ENCODE results near the gene BBS5.
"Not testable (repeated sequence)": the region's sequence is repeated elsewhere in the genome, so short reads cannot be mapped to it uniquely, and the experiment has no call there.

Gene BBS5

DNA sequence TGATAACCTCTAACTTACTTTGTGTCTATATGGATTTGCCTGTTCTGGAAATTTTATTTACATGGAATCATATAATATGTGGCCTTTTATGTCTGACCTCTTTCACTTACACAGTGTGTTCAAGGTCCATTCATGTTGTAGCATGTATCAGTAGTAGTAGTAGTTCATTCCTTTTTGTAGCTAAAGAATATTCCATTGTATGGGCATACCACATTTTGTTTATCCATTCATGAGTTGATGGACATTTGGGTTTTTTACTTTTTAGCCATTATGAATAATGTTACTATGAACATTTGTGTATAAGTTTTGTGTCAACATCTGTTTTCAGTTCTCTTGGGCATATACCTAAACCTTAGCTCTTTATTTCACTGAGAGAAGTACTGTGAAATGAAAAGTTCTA lies 11.5 kb downstream of the BBS5 start:
- no peak for DNase-seq

DNA sequence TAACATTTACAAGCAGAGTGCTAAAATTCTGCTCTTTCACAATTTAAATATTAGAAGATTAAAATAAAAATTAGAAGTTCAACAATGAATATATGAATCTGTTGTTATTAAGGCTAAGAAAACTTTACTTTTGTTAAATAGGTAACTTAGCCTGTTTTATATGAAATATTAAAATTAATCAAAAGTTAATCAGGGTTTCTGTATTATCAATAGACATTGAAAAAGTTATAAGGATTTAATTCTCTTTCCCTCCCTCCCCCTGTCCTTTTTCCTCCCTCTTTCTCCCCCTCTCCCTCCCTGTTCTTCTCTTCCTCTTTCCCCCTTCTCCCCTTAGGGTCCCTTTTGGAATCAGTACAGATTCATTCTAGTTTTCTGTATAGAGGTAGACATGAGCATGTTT lies 12.1 kb downstream of the BBS5 start:
- no peak for DNase-seq

GRCh38 chr2:169493360-169493759 lies 14.1 kb downstream of the BBS5 start:
- DNase-seq = no peak

- no peak for DNase-seq
Observed at GRCh38 chr2:169495310-169495928, 16.1 kb downstream of the BBS5 start.

DNA sequence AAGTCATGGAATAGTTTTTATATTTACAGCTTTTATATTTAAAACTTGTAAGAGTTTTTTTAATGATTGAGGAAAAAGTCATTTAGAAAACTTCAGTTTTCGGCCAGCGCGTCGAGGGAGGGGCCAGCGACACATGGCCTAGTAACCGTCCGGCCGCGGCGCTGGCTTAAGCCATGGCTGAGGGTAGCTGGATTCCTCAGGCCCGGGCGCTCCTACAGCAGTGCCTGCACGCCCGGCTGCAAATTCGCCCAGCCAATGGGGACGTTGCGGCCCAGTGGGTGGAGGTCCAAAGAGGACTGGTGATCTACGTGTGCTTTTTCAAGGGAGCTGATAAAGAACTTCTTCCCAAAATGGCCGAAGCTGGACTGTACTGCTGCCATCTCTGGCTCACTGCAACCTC lies 25.4 kb downstream of the BBS5 start:
- no peak for DNase-seq

- peak; percentile 38 for DNase-seq
Observed at GRCh38 chr2:169507698-169508097, 28.4 kb downstream of the BBS5 start.

DNA sequence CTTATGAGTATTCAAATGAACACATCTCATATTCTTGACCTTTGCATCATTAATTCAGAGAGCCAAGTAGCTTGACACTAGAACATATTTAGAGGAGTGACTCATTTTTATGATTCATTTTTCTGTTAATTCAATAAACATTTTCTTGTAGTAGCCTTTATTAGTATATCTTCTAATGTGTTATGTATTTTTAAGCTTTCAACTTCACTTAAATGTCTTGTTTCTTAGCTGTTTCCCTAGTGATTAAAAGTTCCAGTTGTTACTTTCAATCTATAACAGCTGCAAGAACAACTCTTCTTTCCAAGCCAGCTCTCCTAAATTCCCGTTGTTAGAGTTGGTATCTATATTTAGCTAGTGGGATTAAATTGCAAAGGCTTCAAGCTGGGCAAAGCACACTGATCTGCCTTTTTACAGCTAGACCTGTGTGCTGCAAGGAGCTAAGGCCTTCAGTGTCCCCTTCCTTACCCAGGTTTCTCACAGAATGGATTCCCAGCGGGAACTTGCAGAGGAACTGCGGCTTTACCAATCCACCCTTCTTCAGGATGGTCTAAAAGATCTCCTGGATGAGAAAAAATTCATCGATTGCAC lies 30.1 kb downstream of the BBS5 start, which contains the start of gene KLHL41:
Gene KLHL41, plus strand, starts transcription at position 405 of the 588 bp plus-strand sequence. Its CDS starts 77 bp downstream, at position 482.
- DNase-seq = no peak

- DNase-seq = peak; percentile 33
Observed at GRCh38 chr2:169509955-169510354, 30.7 kb downstream of the BBS5 start.

GRCh38 chr2:169510496-169510895 lies 31.2 kb downstream of the BBS5 start:
- no peak for DNase-seq

DNA sequence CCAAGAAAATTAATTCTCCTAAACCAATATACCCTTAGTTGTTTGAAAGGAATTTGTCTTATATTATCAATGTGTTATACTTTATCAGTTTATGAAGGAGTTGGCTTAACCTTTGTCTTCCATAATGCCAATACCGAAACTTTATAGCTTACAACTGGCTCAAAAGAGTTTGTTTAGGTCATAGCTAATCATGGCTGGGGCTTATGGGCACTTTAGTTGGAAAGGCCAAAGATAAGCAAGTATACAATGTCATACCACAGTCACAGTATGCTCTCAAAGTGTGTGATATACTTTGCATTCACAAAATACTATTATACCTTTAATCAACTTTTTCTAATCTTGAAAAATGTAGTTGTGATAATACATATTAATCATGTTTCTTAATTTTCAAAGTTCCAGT lies 32.5 kb downstream of the BBS5 start:
- no peak for DNase-seq

- DNase-seq = no peak
Observed at GRCh38 chr2:169512525-169512924, 33.2 kb downstream of the BBS5 start.

DNA sequence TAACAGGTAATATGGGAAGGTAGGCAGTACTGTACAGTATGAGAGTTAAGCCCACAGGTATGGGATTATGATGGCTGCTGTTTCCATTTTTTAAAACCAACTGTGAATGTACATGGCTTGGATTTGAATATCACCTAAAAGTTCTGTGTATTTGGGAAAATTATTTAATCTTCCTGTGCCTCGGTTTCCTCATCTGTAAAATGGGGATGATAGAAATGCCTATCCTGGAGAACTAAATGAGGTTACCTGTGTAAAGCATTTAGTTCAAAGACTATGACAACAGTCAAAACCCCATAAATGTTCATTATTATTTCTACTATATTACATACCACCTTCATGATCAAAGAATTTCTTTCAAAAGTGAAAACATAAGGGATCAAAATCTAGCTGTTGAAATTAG lies 33.8 kb downstream of the BBS5 start:
- no peak for DNase-seq

DNA sequence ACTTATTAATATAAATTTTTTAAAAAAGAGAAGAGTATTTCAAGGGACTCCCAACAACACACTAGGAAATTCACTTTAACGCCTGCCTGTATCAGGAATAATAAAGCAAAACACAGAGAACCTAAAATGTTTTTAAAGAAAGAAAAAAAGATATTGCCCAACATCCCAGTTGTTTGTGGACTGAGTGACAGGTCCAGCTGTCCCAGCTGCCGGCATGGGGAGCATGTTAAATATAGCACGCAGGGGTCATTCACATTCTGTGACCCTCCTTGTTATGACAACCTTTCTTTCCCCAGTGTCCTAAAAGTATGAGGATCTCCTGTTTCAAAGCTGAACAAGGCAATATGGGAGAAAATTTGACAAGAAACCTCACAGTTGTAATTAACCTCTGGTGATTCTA lies 34.6 kb downstream of the BBS5 start:
- no peak for DNase-seq

DNA sequence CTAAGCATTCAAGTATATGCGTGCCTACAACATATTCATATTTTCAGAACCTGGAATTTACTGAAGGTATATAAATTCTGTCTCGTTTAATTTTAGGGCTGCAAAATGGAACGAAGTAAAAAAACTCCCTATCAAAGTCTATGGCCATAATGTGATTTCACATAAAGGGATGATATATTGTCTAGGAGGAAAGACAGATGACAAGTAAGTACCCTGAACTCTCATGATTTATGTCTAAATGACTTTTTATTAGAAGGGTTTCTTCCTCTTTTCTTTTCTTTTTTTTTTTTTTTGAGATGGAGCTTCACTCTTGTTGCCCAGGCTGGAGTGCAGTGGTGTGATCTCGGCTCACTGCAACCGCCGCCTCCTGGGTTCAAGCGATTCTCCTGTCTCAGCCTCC lies 35.5 kb downstream of the BBS5 start:
- peak; percentile 15 for DNase-seq

GRCh38 chr2:169516488-169516995 lies 37.2 kb downstream of the BBS5 start:
- DNase-seq = not testable (repeated sequence)

- DNase-seq = no peak
Observed at GRCh38 chr2:169520896-169521295, 41.6 kb downstream of the BBS5 start.

GRCh38 chr2:169523681-169524080 lies 44.4 kb downstream of the BBS5 start:
- DNase-seq = no peak

DNA sequence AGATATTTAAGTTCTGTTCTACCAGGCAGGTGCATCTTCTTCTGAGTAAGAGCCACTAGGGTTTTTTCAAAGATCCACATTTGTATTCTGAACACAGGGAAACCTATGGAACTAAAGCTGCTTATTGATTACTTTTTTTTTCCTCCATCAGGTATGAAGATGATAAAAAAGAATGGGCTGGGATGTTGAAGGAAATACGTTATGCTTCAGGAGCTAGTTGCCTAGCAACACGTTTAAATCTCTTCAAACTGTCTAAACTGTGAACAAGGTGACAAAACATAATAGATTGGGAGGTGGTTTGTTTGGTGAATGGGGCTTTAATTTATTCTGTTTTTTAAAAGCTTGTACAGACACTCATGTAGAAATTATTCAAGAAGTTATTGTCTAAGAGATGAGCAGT lies 46.1 kb downstream of the BBS5 start:
- no peak for DNase-seq

- no peak for DNase-seq
Observed at GRCh38 chr2:169526451-169526850, 47.2 kb downstream of the BBS5 start.

GRCh38 chr2:169528271-169528701 lies 49.0 kb downstream of the BBS5 start:
- DNase-seq = peak; percentile 46

- DNase-seq = not testable (repeated sequence)
Observed at GRCh38 chr2:169539460-169539859, 60.2 kb downstream of the BBS5 start.

DNA sequence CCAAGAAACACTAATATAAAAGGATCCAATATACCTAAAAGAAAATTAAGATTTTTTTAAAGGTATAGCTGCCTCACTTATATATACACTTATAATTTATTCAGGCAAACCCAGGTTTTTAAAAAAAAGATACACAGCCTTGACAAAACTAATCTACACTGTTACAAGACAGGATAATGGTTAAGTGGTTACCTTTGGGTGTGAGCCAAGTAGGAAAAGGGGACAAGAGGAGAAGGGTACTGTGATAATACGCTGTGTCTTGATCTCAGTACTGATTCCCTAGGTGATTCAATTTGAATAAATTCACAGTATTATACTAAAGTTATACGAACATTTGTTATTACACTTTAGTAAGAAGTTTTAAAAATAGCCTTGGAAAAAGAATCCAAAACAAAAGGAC lies 60.9 kb downstream of the BBS5 start:
- DNase-seq = no peak

DNA sequence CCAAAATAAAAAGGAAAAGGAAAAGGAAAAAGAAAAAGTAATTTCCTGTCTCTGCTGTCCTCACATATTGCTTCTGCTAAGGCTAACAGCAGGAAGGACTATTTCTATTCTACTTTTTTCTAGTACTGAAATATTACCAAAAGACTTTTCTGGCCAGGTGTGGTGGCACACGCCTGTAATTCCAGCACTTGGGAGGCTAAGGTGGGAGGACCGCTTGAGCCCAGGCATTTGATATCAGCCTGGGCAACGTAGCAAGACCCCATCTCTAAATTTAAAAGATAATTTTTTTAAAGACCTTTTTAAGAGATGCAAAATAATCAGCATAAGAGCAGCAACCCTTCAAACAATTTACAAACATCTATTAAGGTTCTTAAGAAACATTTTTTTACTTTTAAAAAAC lies 63.1 kb downstream of the BBS5 start:
- no peak for DNase-seq

DNA sequence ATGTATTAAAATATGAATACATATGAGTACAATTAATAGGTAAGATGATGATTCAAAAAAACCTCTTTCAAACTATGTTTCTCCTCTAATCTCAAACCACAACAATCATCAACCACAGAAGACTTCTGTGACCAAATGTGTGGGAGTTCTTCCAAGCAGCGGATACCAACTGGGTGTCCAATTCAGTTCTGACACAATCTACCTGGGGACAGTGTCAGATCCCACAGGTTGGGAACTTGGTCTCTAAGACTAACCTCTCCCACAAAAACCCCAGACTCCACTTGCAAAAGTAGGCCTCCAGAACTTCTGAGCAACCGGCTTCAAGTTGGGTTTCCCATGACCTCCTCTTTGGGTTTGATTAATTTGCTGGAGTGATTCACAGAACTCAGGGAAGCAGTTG lies 67.5 kb downstream of the BBS5 start:
- DNase-seq = no peak
